WTC11 (cell line): ENCODE data around the gene BMPR2.

ENCODE experiments used
- TF ChIP-seq, protein P1 (sequence below): sonication (generic); formaldehyde crosslinking; IDR thresholded peaks from 2 replicates; pipeline ENCODE4 v1.8.1; 2022; ENCODE audit warnings: low read depth, missing genetic modification reagents, borderline replicate concordance
- TF ChIP-seq, protein P2 (sequence below): sonication (generic); formaldehyde crosslinking; IDR thresholded peaks from 2 replicates; pipeline ENCODE4 v1.8.0; 2022; ENCODE audit warnings: missing genetic modification reagents
- TF ChIP-seq, protein P3 (sequence below): sonication (generic); formaldehyde crosslinking; IDR thresholded peaks from 2 replicates; pipeline ENCODE4 v1.8.0; 2022; ENCODE audit warnings: mild to moderate bottlenecking, missing genetic modification reagents

DNA sequence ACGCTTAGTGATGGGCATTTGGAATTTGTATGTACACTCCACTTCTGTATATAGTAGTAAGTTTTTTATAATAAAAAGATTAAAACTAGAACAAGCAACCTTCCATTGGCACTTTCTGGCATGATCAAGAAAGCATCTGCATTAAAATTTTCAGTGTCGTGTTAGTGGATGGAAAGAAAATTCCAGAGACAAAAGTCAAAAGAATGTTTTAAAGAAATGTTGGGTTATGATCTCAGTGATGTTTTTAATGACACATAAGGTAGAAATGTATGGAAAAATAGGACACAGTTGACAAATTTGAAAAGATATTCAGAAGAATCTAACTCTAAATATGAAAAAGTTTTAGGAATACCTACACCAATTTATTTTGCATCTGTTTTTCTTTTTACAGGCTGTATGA lies 132.6 kb downstream of the BMPR2 start:
- TF ChIP-seq, protein P1, sequence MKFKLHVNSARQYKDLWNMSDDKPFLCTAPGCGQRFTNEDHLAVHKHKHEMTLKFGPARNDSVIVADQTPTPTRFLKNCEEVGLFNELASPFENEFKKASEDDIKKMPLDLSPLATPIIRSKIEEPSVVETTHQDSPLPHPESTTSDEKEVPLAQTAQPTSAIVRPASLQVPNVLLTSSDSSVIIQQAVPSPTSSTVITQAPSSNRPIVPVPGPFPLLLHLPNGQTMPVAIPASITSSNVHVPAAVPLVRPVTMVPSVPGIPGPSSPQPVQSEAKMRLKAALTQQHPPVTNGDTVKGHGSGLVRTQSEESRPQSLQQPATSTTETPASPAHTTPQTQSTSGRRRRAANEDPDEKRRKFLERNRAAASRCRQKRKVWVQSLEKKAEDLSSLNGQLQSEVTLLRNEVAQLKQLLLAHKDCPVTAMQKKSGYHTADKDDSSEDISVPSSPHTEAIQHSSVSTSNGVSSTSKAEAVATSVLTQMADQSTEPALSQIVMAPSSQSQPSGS (CRISPR knock-in tag), result no peak
- TF ChIP-seq, protein P2, sequence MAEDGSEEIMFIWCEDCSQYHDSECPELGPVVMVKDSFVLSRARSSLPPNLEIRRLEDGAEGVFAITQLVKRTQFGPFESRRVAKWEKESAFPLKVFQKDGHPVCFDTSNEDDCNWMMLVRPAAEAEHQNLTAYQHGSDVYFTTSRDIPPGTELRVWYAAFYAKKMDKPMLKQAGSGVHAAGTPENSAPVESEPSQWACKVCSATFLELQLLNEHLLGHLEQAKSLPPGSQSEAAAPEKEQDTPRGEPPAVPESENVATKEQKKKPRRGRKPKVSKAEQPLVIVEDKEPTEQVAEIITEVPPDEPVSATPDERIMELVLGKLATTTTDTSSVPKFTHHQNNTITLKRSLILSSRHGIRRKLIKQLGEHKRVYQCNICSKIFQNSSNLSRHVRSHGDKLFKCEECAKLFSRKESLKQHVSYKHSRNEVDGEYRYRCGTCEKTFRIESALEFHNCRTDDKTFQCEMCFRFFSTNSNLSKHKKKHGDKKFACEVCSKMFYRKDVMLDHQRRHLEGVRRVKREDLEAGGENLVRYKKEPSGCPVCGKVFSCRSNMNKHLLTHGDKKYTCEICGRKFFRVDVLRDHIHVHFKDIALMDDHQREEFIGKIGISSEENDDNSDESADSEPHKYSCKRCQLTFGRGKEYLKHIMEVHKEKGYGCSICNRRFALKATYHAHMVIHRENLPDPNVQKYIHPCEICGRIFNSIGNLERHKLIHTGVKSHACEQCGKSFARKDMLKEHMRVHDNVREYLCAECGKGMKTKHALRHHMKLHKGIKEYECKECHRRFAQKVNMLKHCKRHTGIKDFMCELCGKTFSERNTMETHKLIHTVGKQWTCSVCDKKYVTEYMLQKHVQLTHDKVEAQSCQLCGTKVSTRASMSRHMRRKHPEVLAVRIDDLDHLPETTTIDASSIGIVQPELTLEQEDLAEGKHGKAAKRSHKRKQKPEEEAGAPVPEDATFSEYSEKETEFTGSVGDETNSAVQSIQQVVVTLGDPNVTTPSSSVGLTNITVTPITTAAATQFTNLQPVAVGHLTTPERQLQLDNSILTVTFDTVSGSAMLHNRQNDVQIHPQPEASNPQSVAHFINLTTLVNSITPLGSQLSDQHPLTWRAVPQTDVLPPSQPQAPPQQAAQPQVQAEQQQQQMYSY (CRISPR knock-in tag), result no peak
- TF ChIP-seq, protein P3, sequence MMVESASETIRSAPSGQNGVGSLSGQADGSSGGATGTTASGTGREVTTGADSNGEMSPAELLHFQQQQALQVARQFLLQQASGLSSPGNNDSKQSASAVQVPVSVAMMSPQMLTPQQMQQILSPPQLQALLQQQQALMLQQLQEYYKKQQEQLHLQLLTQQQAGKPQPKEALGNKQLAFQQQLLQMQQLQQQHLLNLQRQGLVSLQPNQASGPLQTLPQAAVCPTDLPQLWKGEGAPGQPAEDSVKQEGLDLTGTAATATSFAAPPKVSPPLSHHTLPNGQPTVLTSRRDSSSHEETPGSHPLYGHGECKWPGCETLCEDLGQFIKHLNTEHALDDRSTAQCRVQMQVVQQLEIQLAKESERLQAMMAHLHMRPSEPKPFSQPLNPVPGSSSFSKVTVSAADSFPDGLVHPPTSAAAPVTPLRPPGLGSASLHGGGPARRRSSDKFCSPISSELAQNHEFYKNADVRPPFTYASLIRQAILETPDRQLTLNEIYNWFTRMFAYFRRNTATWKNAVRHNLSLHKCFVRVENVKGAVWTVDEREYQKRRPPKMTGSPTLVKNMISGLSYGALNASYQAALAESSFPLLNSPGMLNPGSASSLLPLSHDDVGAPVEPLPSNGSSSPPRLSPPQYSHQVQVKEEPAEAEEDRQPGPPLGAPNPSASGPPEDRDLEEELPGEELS (CRISPR knock-in tag), result no peak
